ENCODE results near the gene CRACR2B. TPM values are rescaled to one million over a fixed set of nuclear protein-coding genes. Genes with fewer than 3 reads are reported as not detected.

The CRACR2B gene
- total RNA-seq, 1 donor = 0.43 TPM

- peak overlapping the region; percentile 60 for H3K4me3 ChIP-seq (ENCODE audit: low read depth, low read length)
- no peak for DNase-seq (ENCODE audit: low read depth)
- TF ChIP-seq, protein P1, sequence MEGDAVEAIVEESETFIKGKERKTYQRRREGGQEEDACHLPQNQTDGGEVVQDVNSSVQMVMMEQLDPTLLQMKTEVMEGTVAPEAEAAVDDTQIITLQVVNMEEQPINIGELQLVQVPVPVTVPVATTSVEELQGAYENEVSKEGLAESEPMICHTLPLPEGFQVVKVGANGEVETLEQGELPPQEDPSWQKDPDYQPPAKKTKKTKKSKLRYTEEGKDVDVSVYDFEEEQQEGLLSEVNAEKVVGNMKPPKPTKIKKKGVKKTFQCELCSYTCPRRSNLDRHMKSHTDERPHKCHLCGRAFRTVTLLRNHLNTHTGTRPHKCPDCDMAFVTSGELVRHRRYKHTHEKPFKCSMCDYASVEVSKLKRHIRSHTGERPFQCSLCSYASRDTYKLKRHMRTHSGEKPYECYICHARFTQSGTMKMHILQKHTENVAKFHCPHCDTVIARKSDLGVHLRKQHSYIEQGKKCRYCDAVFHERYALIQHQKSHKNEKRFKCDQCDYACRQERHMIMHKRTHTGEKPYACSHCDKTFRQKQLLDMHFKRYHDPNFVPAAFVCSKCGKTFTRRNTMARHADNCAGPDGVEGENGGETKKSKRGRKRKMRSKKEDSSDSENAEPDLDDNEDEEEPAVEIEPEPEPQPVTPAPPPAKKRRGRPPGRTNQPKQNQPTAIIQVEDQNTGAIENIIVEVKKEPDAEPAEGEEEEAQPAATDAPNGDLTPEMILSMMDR (IDR thresholded peaks at IDR 0.05; ENCODE audit: insufficient read depth, low read depth, low read length) = no peak
Observed at GRCh38 chr11:858762-859339, 31.1 kb downstream of the CRACR2B start.

GRCh38 chr11:859394-860131 lies 31.8 kb downstream of the CRACR2B start:
- peak; percentile 98 for DNase-seq (ENCODE audit: low read depth)
- H3K4me3 ChIP-seq (ENCODE audit: low read depth, low read length) = peak overlapping the region; percentile 60
- TF ChIP-seq, protein P1 (IDR thresholded peaks at IDR 0.05; ENCODE audit: insufficient read depth, low read depth, low read length) = no peak

DNA sequence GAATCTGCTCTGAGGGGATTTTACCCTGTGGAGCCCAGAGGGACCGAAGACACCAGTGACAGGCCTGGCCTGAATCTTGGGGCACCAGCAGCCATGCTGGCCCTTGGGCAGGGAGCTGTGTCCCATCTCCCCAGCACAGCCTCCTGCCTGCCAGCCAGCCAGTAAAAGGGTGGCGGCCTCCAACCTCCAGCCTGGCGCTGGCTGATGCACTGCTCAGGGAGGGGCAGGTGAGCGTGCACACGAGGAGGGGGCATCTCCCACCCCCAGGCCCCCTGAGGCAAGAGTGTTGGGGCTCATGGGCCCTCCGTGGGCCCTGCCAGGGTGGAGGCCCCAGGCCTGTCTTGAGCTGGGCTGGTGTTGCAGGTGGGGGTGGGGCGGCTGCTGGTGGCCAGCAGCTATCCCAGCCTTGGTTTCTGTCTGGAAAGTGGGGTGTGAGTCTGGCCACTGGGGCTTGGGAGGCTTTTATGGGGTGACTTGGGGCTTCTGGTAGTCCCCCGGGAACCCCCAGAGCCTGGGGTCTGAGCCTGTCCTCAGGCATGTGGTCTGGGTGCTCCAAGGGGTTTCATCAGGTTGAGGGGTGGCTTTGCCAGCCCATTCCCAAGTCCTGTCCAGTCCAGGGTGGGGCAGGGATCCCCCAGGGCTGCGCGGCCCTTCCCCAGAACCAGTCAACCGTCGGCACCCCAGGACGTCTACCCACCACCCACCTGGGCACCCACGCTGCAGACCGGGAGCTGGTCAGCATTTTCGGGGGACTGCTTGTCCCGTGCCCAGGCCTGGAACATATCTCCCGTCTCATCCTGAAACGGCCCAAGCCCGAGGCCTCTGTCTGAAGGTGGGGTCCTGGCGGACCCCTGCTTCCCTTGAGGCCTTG lies 32.8 kb downstream of the CRACR2B start:
- DNase-seq (ENCODE audit: low read depth) = no peak
- TF ChIP-seq, protein P1 (IDR thresholded peaks at IDR 0.05; ENCODE audit: insufficient read depth, low read depth, low read length) = no peak
- H3K4me3 ChIP-seq (ENCODE audit: low read depth, low read length) = peak overlapping the region; percentile 60

DNA sequence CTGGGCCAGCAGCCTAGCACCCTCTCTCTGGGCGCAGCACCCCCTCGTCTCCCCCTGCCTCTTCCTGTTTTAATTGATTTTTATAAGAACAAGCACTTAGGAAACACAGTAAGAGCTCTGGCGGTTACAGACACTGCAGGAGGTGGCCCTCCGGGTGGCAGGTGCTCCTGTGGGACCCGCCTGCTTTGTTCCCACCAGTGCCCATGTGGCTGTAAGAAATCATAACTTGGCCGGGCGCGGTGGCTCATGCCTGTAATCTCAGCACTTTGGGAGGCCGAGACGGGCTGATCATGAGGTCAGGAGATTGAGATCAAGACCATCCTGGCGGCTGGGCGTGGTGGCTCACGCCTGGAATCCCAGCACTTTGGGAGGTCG lies 33.4 kb downstream of the CRACR2B start:
- DNase-seq (ENCODE audit: low read depth) = no peak
- TF ChIP-seq, protein P1 (IDR thresholded peaks at IDR 0.05; ENCODE audit: insufficient read depth, low read depth, low read length) = no peak
- no peak overlapping the region for H3K4me3 ChIP-seq (ENCODE audit: low read depth, low read length)

DNA sequence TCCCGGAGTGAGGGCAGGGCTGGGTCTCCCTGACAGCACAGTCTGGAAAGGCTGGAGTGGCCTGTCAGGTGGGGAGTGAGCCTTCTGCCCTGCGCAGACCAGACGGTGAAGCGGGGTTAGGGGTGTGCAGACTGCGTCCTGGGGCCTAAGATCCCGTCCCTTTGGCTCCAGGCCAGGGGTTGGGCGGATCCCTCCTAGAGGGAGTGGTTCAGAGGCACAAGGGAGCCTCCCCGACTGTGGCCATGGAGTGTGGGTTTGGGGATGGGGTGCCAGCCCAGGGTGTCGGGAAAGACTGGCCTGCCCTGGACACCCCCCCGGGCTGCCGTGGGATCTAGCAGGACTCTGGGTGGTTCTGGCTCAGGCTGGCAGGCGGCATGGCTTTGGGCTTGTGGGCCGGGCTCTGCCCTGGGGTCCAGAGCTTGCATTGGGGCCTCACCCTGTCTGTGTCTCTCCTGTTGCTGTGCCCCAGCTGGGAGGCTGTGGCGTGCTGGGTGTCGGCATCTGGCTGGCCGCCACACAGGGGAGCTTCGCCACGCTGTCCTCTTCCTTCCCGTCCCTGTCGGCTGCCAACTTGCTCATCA lies 34.5 kb downstream of the CRACR2B start:
- no peak overlapping the region for H3K4me3 ChIP-seq (ENCODE audit: low read depth, low read length)
- DNase-seq (ENCODE audit: low read depth) = no peak
- TF ChIP-seq, protein P1 (IDR thresholded peaks at IDR 0.05; ENCODE audit: insufficient read depth, low read depth, low read length) = no peak

- TF ChIP-seq, protein P1 (IDR thresholded peaks at IDR 0.05; ENCODE audit: insufficient read depth, low read depth, low read length) = no peak
- no peak for DNase-seq (ENCODE audit: low read depth)
Observed at GRCh38 chr11:862696-863022, 34.9 kb downstream of the CRACR2B start.

More at GRCh38 chr11:862696-863022, 34.9 kb downstream of the CRACR2B start:
- no peak overlapping the region for H3K4me3 ChIP-seq (ENCODE audit: low read depth, low read length)
